Hepatocyte (in vitro differentiated cells): Measurements from ENCODE around the gene APBA2. TPM values are rescaled to one million over a fixed set of nuclear protein-coding genes. Genes with fewer than 3 reads are reported as not detected.

Source experiments
- DNase-seq: peaks from one replicate; pipeline ENCODE4 v3.0.0-alpha.2; 2016; ENCODE audit warnings: low spot score
- H2AFZ ChIP-seq: fragments of 200-600 bp; sonication (generic); 2 replicates; pipeline ENCODE4 v1.6.0; 2016; ENCODE audit warnings: antibody characterized with exemption, mild to moderate bottlenecking
- H3K27ac ChIP-seq: fragments of 200-600 bp; sonication (generic); 2 replicates; pipeline ENCODE4 v1.5.1; 2016; ENCODE audit warnings: mild to moderate bottlenecking
- H3K27me3 ChIP-seq: fragments of 200-600 bp; sonication (generic); 2 replicates; pipeline ENCODE4 v1.6.1; 2016
- H3K36me3 ChIP-seq: fragments of 200-600 bp; sonication (generic); replicated peaks from 2 replicates; pipeline ENCODE4 v1.5.1; 2016; ENCODE audit warnings: low read depth; ENCODE audit not compliant: insufficient read depth
- H3K4me1 ChIP-seq: fragments of 200-600 bp; sonication (generic); 2 replicates; pipeline ENCODE4 v1.5.1; 2016; ENCODE audit warnings: mild to moderate bottlenecking, moderate library complexity; ENCODE audit not compliant: insufficient read depth
- H3K4me2 ChIP-seq: fragments of 200-600 bp; sonication (generic); 2 replicates; pipeline ENCODE4 v1.6.0; 2016
- H3K4me3 ChIP-seq: fragments of 200-600 bp; sonication (generic); 2 replicates; pipeline ENCODE4 v1.5.1; 2016; ENCODE audit warnings: mild to moderate bottlenecking
- H3K79me2 ChIP-seq: fragments of 200-600 bp; sonication (generic); 2 replicates; pipeline ENCODE4 v1.6.0; 2017; ENCODE audit warnings: mild to moderate bottlenecking
- H3K9me2 ChIP-seq: fragments of 200-600 bp; sonication (generic); replicated peaks from 2 replicates; pipeline ENCODE4 v1.6.0; 2017; ENCODE audit warnings: mild to moderate bottlenecking; ENCODE audit not compliant: insufficient read depth
- H3K9me3 ChIP-seq: fragments of 200-600 bp; sonication (generic); 2 replicates; pipeline ENCODE4 v1.5.1; 2016; ENCODE audit warnings: low read depth, mild to moderate bottlenecking
- H4K20me1 ChIP-seq: fragments of 200-600 bp; sonication (generic); 2 replicates; pipeline ENCODE4 v1.6.0; 2016; ENCODE audit warnings: mild to moderate bottlenecking; ENCODE audit not compliant: insufficient read depth, poor library complexity, severe bottlenecking
- CTCF ChIP-seq: fragments of 200-600 bp; sonication (generic); IDR thresholded peaks from 2 replicates; pipeline ENCODE4 v1.5.1; 2016; ENCODE audit warnings: antibody characterized with exemption, mild to moderate bottlenecking; ENCODE audit not compliant: poor library complexity
- EZH2 ChIP-seq: fragments of 200-600 bp; sonication (generic); IDR thresholded peaks from 2 replicates; pipeline ENCODE4 v1.6.1; 2016; ENCODE audit warnings: antibody characterized with exemption, mild to moderate bottlenecking, borderline replicate concordance
- EZH2phosphoT487 ChIP-seq: fragments of 200-600 bp; sonication (generic); IDR thresholded peaks from one replicate; pipeline ENCODE4 v1.6.1; 2018; ENCODE audit warnings: antibody characterized with exemption, mild to moderate bottlenecking, low read depth, moderate library complexity; ENCODE audit not compliant: unreplicated experiment, severe bottlenecking
- WGBS: methylation state at CpG from one replicate; pipeline ENCODE4 v1.1.6; 2016; ENCODE audit warnings: low lambda C conversion rate; ENCODE audit errors: missing lambda C conversion rate; 5-methylcytosine and 5-hydroxymethylcytosine counted together
- polyA plus RNA-seq: library from polyadenylated mRNA; unstranded; fragments of >200 nt; fragmentation: Nextera tagmentation; extraction: Ambion mirVana; gene quantifications from 2 replicates; pipeline ENCODE4 v1.2.1, GENCODE V29; 2016
- total RNA-seq: library from RNA; depleted of rRNA; stranded (reverse); fragments of >200 nt; gene quantifications from 2 replicates; pipeline ENCODE4 v1.2.3, GENCODE V29; 2014

Gene APBA2
- total and polyA plus RNA-seq, 2 experiments from 2014 or later: 8.4 to 10.1 TPM

GRCh38 chr15:28911310-28911931, 25.6 kb downstream of the APBA2 start:
- no peaks in the 10 kb centered on the region for H3K9me3 ChIP-seq
- no peak overlapping the region for H3K27ac ChIP-seq
- H3K27me3 ChIP-seq: no peaks in the 10 kb centered on the region
- no peaks in the 10 kb centered on the region for H3K36me3 ChIP-seq
- H2AFZ ChIP-seq: no peak overlapping the region
- no peaks in the 10 kb centered on the region for H4K20me1 ChIP-seq
- no peak overlapping the region for H3K4me2 ChIP-seq
- H3K79me2 ChIP-seq: no peaks in the 10 kb centered on the region
- 65% methylated on average over 8 of the region's 8 CpGs for WGBS
- H3K9me2 ChIP-seq: no peaks in the 10 kb centered on the region
- no peak for DNase-seq
- H3K4me3 ChIP-seq: no peak overlapping the region
- H3K4me1 ChIP-seq: no peaks in the 10 kb centered on the region
- TF ChIP-seq EZH2phosphoT487: no peak
- TF ChIP-seq CTCF: no peak
- TF ChIP-seq EZH2: no peak

GRCh38 chr15:28912422-28912821, 26.6 kb downstream of the APBA2 start:
- no peak for DNase-seq
- 68% methylated on average over 2 of the region's 2 CpGs for WGBS
- Histone ChIP-seq H3K4me2 (no peak overlapping the region), H3K79me2 (no peaks in the 10 kb centered on the region), H3K36me3 (no peaks in the 10 kb centered on the region), H3K9me3 (no peaks in the 10 kb centered on the region), H3K9me2 (no peaks in the 10 kb centered on the region), H3K4me3 (no peak overlapping the region), H4K20me1 (no peaks in the 10 kb centered on the region), H3K27me3 (no peaks in the 10 kb centered on the region), H3K4me1 (no peaks in the 10 kb centered on the region), H3K27ac (no peak overlapping the region), H2AFZ (no peak overlapping the region)
- no peak for TF ChIP-seq EZH2phosphoT487
- TF ChIP-seq CTCF: no peak
- TF ChIP-seq EZH2: no peak

GRCh38 chr15:28913171-28913765, 27.5 kb downstream of the APBA2 start:
- H3K4me3 ChIP-seq: no peak overlapping the region
- no peak overlapping the region for H3K4me2 ChIP-seq
- no peaks in the 10 kb centered on the region for H3K4me1 ChIP-seq
- WGBS: 96% methylated on average over 9 of the region's 9 CpGs
- no peaks in the 10 kb centered on the region for H3K9me2 ChIP-seq
- H2AFZ ChIP-seq: no peak overlapping the region
- H3K27me3 ChIP-seq: no peaks in the 10 kb centered on the region
- H3K27ac ChIP-seq: no peak overlapping the region
- TF ChIP-seq CTCF (no peak), EZH2 (no peak), EZH2phosphoT487 (no peak)
- H3K9me3 ChIP-seq: no peaks in the 10 kb centered on the region
- DNase-seq: no peak
- H4K20me1 ChIP-seq: no peaks in the 10 kb centered on the region
- H3K79me2 ChIP-seq: no peaks in the 10 kb centered on the region
- no peaks in the 10 kb centered on the region for H3K36me3 ChIP-seq
